GM23338 (cell line): ENCODE data around the gene HECTD3. TPM values are rescaled to one million over a fixed set of nuclear protein-coding genes. Genes with fewer than 3 reads are reported as not detected.

Experiments
- ATAC-seq: fragments of 200-7000 bp; cut with Tn5 transposase; 3 replicates; pipeline ENCODE4 v1.9.1; 2020
- DNase-seq: peaks from one replicate; pipeline ENCODE4 v3.0.0-alpha.2; 2015; ENCODE audit warnings: low spot score
- H2AFZ ChIP-seq: fragments of 200-600 bp; sonication (generic); 2 replicates; pipeline ENCODE4 v1.8.0; 2016; ENCODE audit warnings: antibody characterized with exemption, mild to moderate bottlenecking, moderate library complexity
- H3F3A ChIP-seq: fragments of 200-600 bp; sonication (generic); replicated peaks from 2 replicates; pipeline ENCODE4 v1.8.0; 2017; ENCODE audit warnings: antibody characterized with exemption, mixed run types, low read depth
- H3K27ac ChIP-seq: fragments of 200-600 bp; sonication (generic); 2 replicates; pipeline ENCODE4 v1.6.1; 2016; ENCODE audit warnings: low read depth
- H3K27me3 ChIP-seq: fragments of 200-600 bp; sonication (generic); 2 replicates; pipeline ENCODE4 v1.8.0; 2016; ENCODE audit warnings: mild to moderate bottlenecking, mixed run types, moderate library complexity; ENCODE audit not compliant: insufficient read depth
- H3K36me3 ChIP-seq: fragments of 200-600 bp; sonication (generic); 2 replicates; pipeline ENCODE4 v1.8.0; 2016; ENCODE audit warnings: mild to moderate bottlenecking; ENCODE audit not compliant: insufficient read depth
- H3K4me1 ChIP-seq: fragments of 200-600 bp; sonication (generic); 2 replicates; pipeline ENCODE4 v1.8.0; 2016; ENCODE audit warnings: mild to moderate bottlenecking, moderate library complexity; ENCODE audit not compliant: insufficient read depth
- H3K4me2 ChIP-seq: fragments of 200-600 bp; sonication (generic); 2 replicates; pipeline ENCODE4 v1.7.1; 2017; ENCODE audit warnings: mixed run types
- H3K4me3 ChIP-seq: fragments of 200-600 bp; sonication (generic); 2 replicates; pipeline ENCODE4 v1.6.1; 2016; ENCODE audit warnings: mixed run types
- H3K79me2 ChIP-seq: fragments of 200-600 bp; sonication (generic); replicated peaks from 2 replicates; pipeline ENCODE4 v1.8.0; 2017; ENCODE audit warnings: mild to moderate bottlenecking; ENCODE audit not compliant: insufficient read depth
- H3K9me2 ChIP-seq: fragments of 200-600 bp; sonication (generic); 2 replicates; pipeline ENCODE4 v1.8.0; 2017; ENCODE audit not compliant: insufficient read depth
- H4K20me1 ChIP-seq: fragments of 200-600 bp; sonication (generic); replicated peaks from 2 replicates; pipeline ENCODE4 v1.8.0; 2017; ENCODE audit warnings: mild to moderate bottlenecking; ENCODE audit not compliant: insufficient read depth
- H3K27ac Mint-ChIP-seq: 2 replicates; pipeline ENCODE4 v1.8.0; 2020; ENCODE audit warnings: inconsistent platforms, mild to moderate bottlenecking, moderate library complexity, mixed read lengths
- H3K27me3 Mint-ChIP-seq: 3 replicates; pipeline ENCODE4 v1.8.0; 2022; ENCODE audit warnings: low read depth, mild to moderate bottlenecking, moderate library complexity, mixed read lengths, inconsistent platforms; ENCODE audit not compliant: insufficient read depth, poor library complexity
- H3K36me3 Mint-ChIP-seq: 3 replicates; pipeline ENCODE4 v1.8.0; 2021; ENCODE audit warnings: low read depth, mild to moderate bottlenecking, inconsistent platforms, moderate library complexity, mixed read lengths
- H3K4me1 Mint-ChIP-seq: 3 replicates; pipeline ENCODE4 v1.8.0; 2020; ENCODE audit warnings: mild to moderate bottlenecking, inconsistent platforms, mixed read lengths
- H3K4me3 Mint-ChIP-seq: 3 replicates; pipeline ENCODE4 v1.8.0; 2021; ENCODE audit warnings: moderate library complexity, mild to moderate bottlenecking, inconsistent platforms, mixed read lengths
- H3K9me3 Mint-ChIP-seq: 3 replicates; pipeline ENCODE4 v1.8.0; 2020; ENCODE audit warnings: moderate library complexity, mild to moderate bottlenecking, inconsistent platforms, mixed read lengths
- CREB1 ChIP-seq: fragments of 250-450 bp; sonication (Bioruptor Pico); IDR thresholded peaks from 2 replicates; pipeline ENCODE4 v1.5.0; 2020; ENCODE audit warnings: low read depth, mild to moderate bottlenecking, moderate library complexity
- JUNB ChIP-seq: IDR thresholded peaks from one replicate; pipeline ENCODE4 v1.6.1; 2016; ENCODE audit warnings: antibody characterized with exemption; ENCODE audit not compliant: unreplicated experiment
- NANOG ChIP-seq: IDR thresholded peaks from 2 replicates; pipeline ENCODE4 v1.6.1; 2016; ENCODE audit warnings: antibody characterized with exemption, borderline replicate concordance
- POLR2AphosphoS5 ChIP-seq: IDR thresholded peaks from 2 replicates; pipeline ENCODE4 v1.6.1; 2016; ENCODE audit warnings: antibody characterized with exemption, low read depth
- STAT1 ChIP-seq: IDR thresholded peaks from one replicate; pipeline ENCODE4 v1.6.1; 2016; ENCODE audit warnings: antibody characterized with exemption; ENCODE audit not compliant: unreplicated experiment
- ZNF331 ChIP-seq: fragments of 250-450 bp; sonication (Bioruptor Pico); IDR thresholded peaks from 2 replicates; pipeline ENCODE4 v1.5.0; 2020; ENCODE audit warnings: low read depth, mild to moderate bottlenecking, moderate library complexity
- polyA plus RNA-seq: library from polyadenylated mRNA; unstranded; fragments of >200 nt; fragmentation: Nextera tagmentation; extraction: Ambion mirVana; gene quantifications from 2 replicates; pipeline ENCODE4 v1.2.1, GENCODE V29; 2016
- total RNA-seq: library from RNA; depleted of rRNA; stranded (reverse); fragments of >200 nt; shearing (Covaris generic); gene quantifications from 2 replicates; pipeline ENCODE4 v1.2.3, GENCODE V29; 2014
- TF ChIP-seq, protein P1 (sequence below), 2 experiments: fragments of 200-600 bp in 1 of 2; sonication (generic) in 1 of 2; conservative IDR thresholded peaks; 2 replicates each; pipeline versions ENCODE4 v1.5.1 to v1.6.1; 2016 to 2017; ENCODE audit warnings: antibody characterized with exemption in 2 of 2, low read depth in 2 of 2, mild to moderate bottlenecking in 2 of 2, moderate library complexity in 1 of 2
- TF ChIP-seq, protein P2 (sequence below): IDR thresholded peaks from one replicate; pipeline ENCODE4 v1.6.1; 2018; ENCODE audit warnings: antibody characterized with exemption; ENCODE audit not compliant: unreplicated experiment

HECTD3 gene
- total and polyA plus RNA-seq, 2 experiments from 2014 or later: 13.1 to 31.4 TPM

DNA sequence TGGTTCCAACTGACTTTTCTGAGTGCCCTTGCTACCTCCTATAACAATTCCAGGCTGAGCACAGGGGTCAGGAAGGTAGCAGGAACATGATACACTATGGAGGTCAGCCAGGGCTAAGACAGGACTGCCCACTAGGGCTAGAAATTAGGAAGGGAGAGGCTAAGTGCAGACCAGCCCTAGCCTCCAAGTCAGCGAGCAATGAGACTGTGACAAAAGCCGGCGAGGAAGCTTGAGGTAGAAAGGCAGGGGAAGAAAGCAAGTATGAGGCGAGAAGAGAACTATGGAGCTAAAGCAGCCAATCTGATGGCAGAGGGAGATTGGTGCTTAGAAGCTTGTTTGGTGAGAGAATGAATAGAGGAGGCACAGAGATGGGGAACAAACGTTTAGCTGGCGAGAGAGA, 5.6 kb upstream of the HECTD3 start (continued):
- TF ChIP-seq POLR2AphosphoS5: no peak

DNA sequence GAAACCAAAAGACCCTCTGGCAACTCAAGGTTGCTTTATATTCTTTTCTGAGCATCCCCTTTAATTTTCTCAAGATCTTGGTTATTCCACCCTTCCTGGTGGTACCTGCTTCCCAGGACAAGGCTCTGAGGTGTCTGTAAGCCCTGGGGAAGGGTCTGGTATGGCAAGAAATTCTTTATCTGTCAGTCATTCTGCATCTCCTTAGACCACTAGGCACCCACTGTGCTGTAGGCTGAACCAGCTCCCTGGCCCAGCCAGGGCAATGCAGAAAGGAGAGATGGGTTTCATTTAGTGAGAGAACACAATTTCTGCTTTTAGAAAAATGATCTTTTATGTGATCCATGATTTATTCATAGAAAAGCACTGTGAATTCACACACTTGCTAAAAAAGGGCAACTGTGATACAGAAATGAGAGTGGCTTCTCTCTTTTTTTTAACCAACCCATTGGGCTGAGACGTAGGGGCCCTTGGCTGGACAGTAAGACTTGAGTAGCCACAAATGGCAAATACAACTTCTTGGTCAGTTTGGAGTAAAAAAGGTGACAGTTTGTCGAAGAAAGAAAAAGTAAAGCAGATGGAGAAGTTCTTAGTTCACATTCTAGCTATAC, 5.1 kb upstream of the HECTD3 start:
- H3K27me3 Mint-ChIP-seq: peaks cover 13% of the 10 kb centered on the region
- no peak for ATAC-seq
- DNase-seq: no peak

DNA sequence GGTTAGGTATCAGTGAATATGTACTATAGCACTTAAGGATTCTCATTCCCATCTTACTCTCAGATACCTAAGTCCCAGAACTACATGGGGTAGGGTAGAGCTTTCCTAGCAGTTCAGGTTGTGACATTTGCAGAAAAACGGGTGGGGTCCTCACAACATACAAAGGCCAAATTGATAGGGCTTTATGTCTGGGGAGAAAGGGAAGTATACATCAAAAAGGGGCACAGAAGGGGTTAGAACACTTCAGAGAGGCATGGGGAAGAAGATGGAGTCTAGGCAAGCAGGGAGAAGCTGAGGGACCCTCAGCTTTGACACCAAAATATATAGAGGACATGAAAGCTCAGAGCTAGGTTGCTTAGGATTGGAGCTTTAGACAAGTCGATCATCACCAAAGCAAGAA, 4.6 kb upstream of the HECTD3 start:
- H2AFZ ChIP-seq: no peak overlapping the region
- no peak overlapping the region for H3K27ac ChIP-seq
- H3K4me3 ChIP-seq: no peak overlapping the region
- peaks cover 12% of the 10 kb centered on the region; the same call in 1 of the 2 replicates for H3K79me2 ChIP-seq
- no peak for ATAC-seq
- Mint-ChIP-seq H3K9me3 (no peaks in the 10 kb centered on the region), H3K4me3 (no peak overlapping the region), H3K27ac (no peak overlapping the region), H3K4me1 (peaks cover 23% of the 10 kb centered on the region), H3K27me3 (peaks cover 13% of the 10 kb centered on the region), H3K36me3 (peaks cover 10% of the 10 kb centered on the region)
- no peaks in the 10 kb centered on the region for H3K9me2 ChIP-seq
- H3K36me3 ChIP-seq: no peaks in the 10 kb centered on the region
- no peaks in the 10 kb centered on the region for H3F3A ChIP-seq
- no peak for DNase-seq
- peaks cover 12% of the 10 kb centered on the region for H3K4me1 ChIP-seq
- no peaks in the 10 kb centered on the region for H3K27me3 ChIP-seq
- no peaks in the 10 kb centered on the region for H4K20me1 ChIP-seq
- H3K4me2 ChIP-seq: no peak overlapping the region
- TF ChIP-seq ZNF331 (CRISPR knock-in tag) (no peak), STAT1 (no peak), JUNB (no peak), NANOG (no peak), CREB1 (no peak)
- TF ChIP-seq, protein P1, sequence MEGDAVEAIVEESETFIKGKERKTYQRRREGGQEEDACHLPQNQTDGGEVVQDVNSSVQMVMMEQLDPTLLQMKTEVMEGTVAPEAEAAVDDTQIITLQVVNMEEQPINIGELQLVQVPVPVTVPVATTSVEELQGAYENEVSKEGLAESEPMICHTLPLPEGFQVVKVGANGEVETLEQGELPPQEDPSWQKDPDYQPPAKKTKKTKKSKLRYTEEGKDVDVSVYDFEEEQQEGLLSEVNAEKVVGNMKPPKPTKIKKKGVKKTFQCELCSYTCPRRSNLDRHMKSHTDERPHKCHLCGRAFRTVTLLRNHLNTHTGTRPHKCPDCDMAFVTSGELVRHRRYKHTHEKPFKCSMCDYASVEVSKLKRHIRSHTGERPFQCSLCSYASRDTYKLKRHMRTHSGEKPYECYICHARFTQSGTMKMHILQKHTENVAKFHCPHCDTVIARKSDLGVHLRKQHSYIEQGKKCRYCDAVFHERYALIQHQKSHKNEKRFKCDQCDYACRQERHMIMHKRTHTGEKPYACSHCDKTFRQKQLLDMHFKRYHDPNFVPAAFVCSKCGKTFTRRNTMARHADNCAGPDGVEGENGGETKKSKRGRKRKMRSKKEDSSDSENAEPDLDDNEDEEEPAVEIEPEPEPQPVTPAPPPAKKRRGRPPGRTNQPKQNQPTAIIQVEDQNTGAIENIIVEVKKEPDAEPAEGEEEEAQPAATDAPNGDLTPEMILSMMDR (conservative IDR thresholded peaks at IDR 0.05; ENCODE audit: low read depth in 2 of 2): no peak

More for the DNA sequence above, 5.1 kb upstream of the HECTD3 start:
- Histone ChIP-seq H3K79me2 (peaks cover 12% of the 10 kb centered on the region; the same call in 1 of the 2 replicates), H3K4me2 (no peak overlapping the region), H3K27ac (no peak overlapping the region), H3K27me3 (no peaks in the 10 kb centered on the region), H3F3A (no peaks in the 10 kb centered on the region), H4K20me1 (no peaks in the 10 kb centered on the region), H3K36me3 (no peaks in the 10 kb centered on the region), H3K9me2 (no peaks in the 10 kb centered on the region), H3K4me3 (no peak overlapping the region), H2AFZ (no peak overlapping the region), H3K4me1 (peaks cover 12% of the 10 kb centered on the region)
- TF ChIP-seq, protein P2, sequence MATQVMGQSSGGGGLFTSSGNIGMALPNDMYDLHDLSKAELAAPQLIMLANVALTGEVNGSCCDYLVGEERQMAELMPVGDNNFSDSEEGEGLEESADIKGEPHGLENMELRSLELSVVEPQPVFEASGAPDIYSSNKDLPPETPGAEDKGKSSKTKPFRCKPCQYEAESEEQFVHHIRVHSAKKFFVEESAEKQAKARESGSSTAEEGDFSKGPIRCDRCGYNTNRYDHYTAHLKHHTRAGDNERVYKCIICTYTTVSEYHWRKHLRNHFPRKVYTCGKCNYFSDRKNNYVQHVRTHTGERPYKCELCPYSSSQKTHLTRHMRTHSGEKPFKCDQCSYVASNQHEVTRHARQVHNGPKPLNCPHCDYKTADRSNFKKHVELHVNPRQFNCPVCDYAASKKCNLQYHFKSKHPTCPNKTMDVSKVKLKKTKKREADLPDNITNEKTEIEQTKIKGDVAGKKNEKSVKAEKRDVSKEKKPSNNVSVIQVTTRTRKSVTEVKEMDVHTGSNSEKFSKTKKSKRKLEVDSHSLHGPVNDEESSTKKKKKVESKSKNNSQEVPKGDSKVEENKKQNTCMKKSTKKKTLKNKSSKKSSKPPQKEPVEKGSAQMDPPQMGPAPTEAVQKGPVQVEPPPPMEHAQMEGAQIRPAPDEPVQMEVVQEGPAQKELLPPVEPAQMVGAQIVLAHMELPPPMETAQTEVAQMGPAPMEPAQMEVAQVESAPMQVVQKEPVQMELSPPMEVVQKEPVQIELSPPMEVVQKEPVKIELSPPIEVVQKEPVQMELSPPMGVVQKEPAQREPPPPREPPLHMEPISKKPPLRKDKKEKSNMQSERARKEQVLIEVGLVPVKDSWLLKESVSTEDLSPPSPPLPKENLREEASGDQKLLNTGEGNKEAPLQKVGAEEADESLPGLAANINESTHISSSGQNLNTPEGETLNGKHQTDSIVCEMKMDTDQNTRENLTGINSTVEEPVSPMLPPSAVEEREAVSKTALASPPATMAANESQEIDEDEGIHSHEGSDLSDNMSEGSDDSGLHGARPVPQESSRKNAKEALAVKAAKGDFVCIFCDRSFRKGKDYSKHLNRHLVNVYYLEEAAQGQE: no peak
- Mint-ChIP-seq H3K4me3 (no peak overlapping the region), H3K36me3 (peaks cover 10% of the 10 kb centered on the region), H3K9me3 (no peaks in the 10 kb centered on the region), H3K4me1 (peaks cover 22% of the 10 kb centered on the region), H3K27ac (no peak overlapping the region)
